NCI-H748 treated with DMSO at 0.1 percent for 48 hours (cell line): ENCODE results near the gene VWA7.
A peak's percentile ranks its signal among the peaks of the same experiment; 100 is the strongest.
"Not testable (repeated sequence)": the region's sequence is repeated elsewhere in the genome, so short reads cannot be mapped to it uniquely, and the experiment has no call there.

ENCODE experiments used
- DNase-seq: peaks from one replicate; lab custom pipeline; 2025; lab: John Stamatoyannopoulos, UW

VWA7 gene

DNA sequence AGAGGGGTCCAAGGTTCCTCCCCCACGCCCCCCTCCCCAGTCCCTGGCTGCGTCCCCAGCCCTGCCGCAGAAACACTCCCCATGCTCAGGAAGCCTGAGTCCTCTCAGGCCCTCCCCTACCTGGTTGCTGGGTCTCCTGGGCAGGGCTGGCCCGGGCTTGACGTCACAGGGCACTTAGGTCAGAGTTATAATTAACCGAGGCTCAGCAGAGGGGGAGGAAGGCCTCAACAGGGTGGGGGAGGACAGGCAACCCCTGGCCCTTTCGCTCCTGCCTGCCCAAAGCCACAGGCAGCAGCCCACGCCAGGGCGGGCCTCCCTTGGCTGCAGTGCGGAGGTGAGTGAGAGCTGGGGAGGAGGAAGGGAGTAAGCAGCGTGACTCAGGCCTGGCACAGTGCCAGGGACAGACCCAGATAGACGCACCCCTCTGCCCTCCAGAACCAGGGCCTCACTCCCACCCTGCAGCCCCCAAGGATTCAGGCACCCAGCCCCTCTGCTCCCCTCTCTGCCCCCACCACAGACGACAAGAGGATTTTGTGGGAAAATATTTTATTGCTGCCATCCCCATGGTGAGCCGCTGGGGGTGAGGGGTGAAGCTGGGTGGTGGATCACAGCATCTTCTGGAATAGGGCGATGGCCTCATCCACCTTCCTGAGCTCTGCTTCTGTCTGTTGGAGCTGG, at the start of gene VWA7:
Gene VWA7 (minus strand): TSS at position 340 of the 678 bp plus-strand sequence. CDS start 549 bp downstream, outside the sequence.
- peak; percentile 46 for DNase-seq

DNA sequence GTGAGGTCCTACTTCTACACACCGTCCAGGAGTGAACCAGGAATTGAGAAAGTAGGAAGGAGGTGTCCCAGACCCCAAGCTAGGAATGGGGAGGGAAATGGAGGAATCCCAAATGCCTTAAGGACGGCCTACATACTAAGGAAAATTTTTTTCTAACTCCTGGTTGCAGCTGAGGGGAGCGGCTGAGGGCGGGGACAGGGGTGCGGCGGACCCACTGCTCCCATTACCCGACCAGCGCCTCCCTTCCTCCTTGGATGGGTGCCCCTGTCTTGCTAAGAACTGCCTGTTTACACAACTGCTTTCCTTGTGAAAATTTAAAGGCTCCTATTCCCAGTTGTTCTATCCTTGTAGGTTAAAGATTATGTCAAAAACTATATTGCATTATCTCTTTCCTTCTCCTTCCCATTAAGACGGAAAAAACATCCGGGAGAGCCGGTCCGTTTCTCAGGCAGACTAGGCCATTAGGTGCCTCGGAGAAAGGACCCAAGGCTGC, 49.7 kb upstream of the VWA7 start:
- DNase-seq = no peak

DNA sequence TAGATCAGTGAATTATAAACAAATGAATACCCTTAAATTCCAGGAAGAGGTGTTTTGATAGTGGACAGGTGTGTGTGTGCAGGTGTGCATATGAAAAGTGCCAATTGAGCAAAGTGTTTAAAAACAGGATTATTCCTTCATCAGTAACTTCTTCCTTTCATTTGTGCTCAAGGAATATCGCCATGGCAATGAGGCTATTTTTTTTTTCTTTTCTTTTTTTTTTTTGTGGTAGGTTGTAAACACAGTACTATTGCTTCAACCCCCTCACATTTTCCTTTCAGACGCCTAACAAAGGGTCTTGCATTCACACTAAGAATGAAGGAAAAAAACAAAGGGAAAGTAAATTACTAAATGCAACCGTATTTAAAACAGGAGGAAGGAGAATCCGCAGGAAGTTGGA, 48.4 kb upstream of the VWA7 start:
- no peak for DNase-seq

- DNase-seq = not testable (repeated sequence)
These were observed 46.6 kb upstream of the VWA7 start for GRCh38 chr6:31823592-31824196.

- DNase-seq = no peak
These were observed 45.1 kb upstream of the VWA7 start for GRCh38 chr6:31822036-31822821.

- peak; percentile 81 for DNase-seq
These were observed 44.3 kb upstream of the VWA7 start for GRCh38 chr6:31821301-31822035.

GRCh38 chr6:31820399-31820798, 43.3 kb upstream of the VWA7 start:
- DNase-seq = not testable (repeated sequence)

DNA sequence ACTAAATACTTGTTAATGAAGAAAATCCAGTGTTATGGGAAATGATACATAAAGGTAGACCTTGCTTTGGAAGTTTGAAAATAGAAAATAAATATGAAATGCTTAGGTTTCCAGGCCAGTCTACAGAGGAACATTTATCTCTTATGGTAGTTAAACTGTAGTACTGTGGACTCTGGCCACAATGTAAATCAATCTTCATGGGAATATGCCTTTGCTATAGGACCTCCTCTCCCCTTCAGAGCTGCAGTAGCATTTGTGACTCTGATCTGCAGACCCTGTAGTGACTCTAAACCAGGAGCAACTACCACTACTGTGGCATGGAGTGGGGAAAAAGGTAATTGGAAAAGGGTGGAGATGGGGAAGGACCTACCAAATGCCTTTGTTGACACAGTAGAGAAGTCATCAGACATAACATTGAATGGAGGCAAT, 42.8 kb upstream of the VWA7 start:
- DNase-seq = no peak

GRCh38 chr6:31817929-31818511, 40.9 kb upstream of the VWA7 start:
- not testable (repeated sequence) for DNase-seq

GRCh38 chr6:31817133-31817928, 40.2 kb upstream of the VWA7 start:
- not testable (repeated sequence) for DNase-seq

DNA sequence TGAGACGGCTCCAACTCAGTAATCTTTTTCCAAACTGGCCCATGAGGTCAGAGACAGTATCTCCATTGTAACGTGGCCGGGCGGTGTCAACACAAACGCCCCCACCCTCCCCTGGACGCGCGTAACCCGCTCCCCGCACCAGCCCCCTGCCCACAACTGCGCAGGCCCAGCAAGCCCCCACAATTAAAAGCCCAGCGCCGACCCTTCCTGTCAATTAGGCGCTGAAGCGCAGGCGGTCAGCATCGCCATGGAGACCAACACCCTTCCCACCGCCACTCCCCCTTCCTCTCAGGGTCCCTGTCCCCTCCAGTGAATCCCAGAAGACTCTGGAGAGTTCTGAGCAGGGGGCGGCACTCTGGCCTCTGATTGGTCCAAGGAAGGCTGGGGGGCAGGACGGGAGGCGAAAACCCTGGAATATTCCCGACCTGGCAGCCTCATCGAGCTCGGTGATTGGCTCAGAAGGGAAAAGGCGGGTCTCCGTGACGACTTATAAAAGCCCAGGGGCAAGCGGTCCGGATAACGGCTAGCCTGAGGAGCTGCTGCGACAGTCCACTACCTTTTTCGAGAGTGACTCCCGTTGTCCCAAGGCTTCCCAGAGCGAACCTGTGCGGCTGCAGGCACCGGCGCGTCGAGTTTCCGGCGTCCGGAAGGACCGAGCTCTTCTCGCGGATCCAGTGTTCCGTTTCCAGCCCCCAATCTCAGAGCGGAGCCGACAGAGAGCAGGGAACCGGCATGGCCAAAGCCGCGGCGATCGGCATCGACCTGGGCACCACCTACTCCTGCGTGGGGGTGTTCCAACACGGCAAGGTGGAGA, 38.1 kb upstream of the VWA7 start, which contains the start of the genes HSPA1A and HSPA1L:
Gene HSPA1A (plus strand): TSS at position 519 of the 814 bp plus-strand sequence. CDS start 214 bp downstream, at position 733.
Gene HSPA1L (minus strand): TSS at position 259 of the 814 bp plus-strand sequence. CDS start 3,311 bp downstream, outside the sequence.
- peak; percentile 97 for DNase-seq

DNA sequence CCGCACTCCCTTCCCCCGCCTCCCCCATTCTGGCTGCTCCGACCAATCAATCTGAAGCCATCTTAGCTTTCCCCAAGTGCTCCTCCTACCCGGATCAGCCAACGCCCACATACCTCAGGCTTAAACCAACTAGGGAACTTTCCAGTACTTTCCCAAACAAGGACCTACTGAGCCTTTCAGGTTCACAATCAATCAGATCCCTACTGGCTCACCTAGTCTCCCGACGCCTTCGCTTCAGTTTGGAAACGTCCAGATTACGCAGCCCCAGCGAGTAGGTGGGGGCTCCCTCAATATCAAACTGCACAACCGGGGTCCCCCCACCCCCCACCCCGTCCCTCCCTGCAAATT, 37.5 kb upstream of the VWA7 start:
- peak; percentile 98 for DNase-seq

DNA sequence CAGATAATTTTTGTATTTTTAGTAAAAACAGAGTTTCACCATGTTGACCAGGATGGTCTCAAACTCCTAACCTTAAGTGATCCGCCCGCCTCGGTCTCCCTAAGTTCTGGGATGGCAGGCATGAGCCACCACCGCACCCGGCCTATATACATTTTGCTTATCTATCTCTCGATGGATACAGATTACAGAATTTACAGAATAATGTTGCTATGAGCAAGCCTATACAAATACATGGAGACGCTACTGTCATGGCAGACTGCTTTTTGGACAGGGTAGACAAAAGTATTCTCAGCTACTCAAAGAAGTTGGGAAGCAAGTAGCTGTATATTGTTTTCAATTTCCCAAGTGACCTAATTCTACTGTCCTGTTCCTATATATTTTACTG, 36.3 kb upstream of the VWA7 start:
- DNase-seq = no peak

DNA sequence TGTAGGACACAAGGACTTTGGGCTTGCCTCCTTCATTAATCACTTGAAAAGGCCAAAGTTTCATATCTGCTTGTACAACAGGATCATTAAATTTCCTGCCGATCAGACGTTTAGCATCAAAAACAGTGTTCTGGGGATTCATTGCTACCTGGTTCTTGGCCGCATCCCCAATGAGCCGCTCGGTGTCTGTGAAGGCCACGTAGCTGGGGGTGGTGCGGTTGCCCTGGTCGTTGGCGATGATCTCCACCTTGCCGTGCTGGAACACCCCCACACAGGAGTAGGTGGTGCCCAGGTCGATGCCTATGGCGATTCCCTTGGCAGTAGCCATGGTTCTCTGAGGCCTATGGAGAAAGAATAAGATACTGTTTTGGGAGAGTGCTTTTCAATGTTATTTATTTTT, 34.5 kb upstream of the VWA7 start:
- DNase-seq = no peak

GRCh38 chr6:31808599-31808998, 31.5 kb upstream of the VWA7 start:
- DNase-seq = not testable (repeated sequence)

DNA sequence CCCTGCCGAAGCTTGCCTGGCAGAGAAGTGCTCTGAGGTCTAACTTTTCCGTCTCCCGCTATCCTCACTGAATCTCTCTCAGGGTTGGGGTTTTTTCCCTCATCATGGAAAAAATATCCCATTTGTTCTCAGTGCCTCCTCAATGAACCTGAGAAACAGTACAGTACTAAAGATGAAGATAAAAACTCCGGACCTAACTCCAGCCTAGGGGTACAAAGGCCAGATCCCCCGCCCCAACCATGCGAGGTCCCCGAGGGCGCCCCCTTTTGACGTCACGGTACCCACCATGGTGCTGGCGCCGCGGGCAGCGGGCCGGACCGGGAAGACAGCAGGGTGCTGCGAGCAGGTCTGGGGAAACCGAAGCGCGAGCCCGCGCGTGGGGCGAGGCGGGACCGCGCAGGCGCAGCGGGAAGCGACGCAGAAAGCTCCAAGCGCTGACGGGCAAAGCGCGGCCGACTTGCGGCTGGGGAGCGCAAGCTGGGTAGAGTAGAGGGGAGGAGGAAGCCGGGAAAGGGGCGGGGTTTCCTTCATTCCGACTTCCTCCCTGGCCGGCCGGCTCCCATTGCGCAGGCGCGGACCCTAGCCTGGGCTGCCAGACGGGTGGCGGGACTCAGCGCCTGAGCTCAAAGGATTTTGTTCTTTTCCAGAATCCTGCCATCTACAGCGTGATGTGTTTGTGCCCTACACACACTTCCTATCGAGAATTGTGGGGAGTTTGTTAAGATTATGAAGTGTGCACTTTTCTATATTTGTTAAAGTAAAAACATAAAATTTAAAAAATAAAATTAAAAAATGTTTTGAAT, 29.5 kb upstream of the VWA7 start, which contains the start of gene LSM2:
Gene LSM2 (minus strand): TSS at position 497 of the 803 bp plus-strand sequence. CDS start 209 bp downstream, at position 288.
- DNase-seq = peak; percentile 96

- DNase-seq = no peak
These were observed 28.9 kb upstream of the VWA7 start for GRCh38 chr6:31805939-31806469.
